Measurements from ENCODE around the gene PCBP3.
"Not testable (repeated sequence)": the region's sequence is repeated elsewhere in the genome, so short reads cannot be mapped to it uniquely, and the experiment has no call there.

PCBP3 gene

DNA sequence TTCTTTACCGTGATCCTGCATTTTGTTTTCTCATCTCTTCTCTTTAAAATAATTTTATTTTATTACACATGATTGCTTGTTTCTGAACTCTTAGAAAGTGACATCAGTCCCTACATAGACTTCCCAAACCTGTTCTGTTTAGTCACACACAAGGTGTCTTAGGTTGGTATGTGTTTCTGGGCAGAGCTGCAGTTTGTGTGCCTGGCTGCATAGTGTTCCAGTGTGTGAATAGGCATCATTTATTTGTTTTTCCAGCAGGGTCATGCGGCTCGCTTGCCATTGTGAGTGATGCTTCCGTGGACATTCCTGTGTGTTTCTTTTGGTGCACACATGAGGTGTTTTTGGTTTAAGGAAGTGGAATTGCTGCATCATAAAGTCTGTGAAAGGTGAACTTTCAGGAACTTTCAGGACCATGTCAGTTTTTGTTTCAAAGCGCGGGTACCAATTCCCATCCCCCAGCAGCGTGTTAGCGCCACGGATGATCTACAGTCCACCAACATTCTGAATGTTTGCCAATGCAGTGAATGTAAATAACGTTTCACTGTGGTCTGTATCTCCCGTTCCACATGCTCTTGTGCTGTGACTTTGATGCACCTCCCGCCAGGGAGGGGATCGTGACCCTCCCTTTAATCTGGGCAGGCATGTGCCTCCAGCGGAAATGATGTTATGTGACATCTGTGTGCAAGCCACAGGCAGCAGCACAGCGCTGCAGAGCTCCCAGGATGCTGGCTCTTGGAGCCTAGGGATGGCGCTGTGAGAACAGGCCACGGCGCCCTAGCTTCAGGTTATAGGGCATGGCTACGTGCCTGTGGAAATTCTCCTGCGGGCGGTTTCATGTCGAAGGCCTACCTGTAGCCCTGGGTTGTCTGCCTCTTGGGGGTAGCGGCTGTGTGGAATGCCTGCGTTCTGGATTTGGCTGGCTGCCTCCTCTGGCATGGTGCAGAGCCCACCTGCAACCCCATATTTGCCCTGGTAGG, 193.5 kb downstream of the PCBP3 start:
- DNase-seq (ENCODE audit: low read depth in 4 of 4, low spot score in 1 of 4), result no peak

DNA sequence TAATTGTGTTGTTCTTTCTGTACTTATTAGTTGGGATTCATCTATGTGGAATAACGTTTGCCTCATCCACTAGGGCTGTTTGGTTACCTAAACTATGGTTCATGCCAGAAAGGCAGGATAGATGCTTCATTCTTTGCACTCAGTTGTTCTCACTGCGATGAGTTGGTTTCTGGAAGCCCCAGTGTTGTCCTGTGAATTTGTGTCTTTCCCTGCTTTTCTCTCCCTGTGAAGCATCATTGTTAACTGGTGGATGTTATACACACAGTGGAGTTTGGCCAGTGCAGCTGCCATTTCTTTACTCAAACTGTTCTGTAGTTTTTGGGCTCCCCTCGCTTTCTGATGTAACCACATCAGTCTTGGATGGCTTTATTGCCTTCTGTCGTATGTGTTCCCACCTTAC, 194.4 kb downstream of the PCBP3 start:
- DNase-seq (ENCODE audit: low read depth in 4 of 4, low spot score in 1 of 4), result no peak

- no peak for DNase-seq (ENCODE audit: low read depth in 4 of 4, low spot score in 1 of 4)
Observed at GRCh38 chr21:45838634-45839033, 195.1 kb downstream of the PCBP3 start.

DNA sequence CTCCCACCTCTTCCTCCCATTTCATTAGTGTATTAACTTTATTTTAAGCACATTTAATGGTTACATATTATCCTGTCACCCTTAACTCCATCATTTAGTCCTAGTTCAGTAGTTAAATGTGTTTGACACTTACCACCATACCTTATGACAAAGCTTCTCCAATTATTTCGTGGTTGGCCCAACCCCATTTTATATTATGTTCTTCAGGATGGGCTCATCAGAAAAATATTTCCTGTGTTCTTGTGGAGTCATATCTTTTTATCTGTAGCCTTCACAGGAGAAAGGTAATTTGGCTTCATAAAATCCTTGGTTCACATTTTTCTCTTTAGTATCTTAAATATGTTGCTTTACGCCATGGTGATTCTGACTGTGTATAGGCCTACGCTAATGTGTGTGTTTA, 195.7 kb downstream of the PCBP3 start:
- no peak for DNase-seq (ENCODE audit: low read depth in 4 of 4, low spot score in 1 of 4)

DNA sequence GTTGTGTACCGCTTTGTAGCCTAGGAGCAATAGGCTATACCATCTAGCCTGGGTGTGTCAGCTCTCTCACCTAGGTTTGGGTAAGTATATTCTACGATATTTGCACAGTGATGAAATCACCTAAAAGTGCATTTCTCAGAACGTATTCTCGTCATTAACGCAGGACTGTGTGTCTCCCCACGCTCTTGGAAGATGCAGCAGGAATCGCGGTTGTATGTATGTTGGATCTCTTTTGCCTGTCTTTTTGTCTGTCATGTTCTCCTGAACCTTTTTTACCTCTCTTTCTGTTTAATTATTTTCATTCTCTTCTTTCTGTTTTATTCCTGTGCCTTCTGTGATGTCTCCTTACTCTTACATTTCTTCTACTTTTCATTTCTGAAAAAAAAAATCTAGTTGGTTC, 197.5 kb downstream of the PCBP3 start:
- DNase-seq (ENCODE audit: low read depth in 4 of 4, low spot score in 1 of 4), result no peak

- DNase-seq (ENCODE audit: low read depth in 4 of 4, low spot score in 1 of 4), result no peak
Observed at GRCh38 chr21:45843426-45843825, 199.9 kb downstream of the PCBP3 start.

- DNase-seq (ENCODE audit: low read depth in 4 of 4, low spot score in 1 of 4), result no peak
Observed at GRCh38 chr21:45844181-45844580, 200.7 kb downstream of the PCBP3 start.

GRCh38 chr21:45845063-45845769, 201.7 kb downstream of the PCBP3 start:
- DNase-seq (ENCODE audit: low read depth in 4 of 4, low spot score in 1 of 4), result no peak

- no peak for DNase-seq (ENCODE audit: low read depth in 4 of 4, low spot score in 1 of 4)
Observed at GRCh38 chr21:45845770-45846090, 202.2 kb downstream of the PCBP3 start.

DNA sequence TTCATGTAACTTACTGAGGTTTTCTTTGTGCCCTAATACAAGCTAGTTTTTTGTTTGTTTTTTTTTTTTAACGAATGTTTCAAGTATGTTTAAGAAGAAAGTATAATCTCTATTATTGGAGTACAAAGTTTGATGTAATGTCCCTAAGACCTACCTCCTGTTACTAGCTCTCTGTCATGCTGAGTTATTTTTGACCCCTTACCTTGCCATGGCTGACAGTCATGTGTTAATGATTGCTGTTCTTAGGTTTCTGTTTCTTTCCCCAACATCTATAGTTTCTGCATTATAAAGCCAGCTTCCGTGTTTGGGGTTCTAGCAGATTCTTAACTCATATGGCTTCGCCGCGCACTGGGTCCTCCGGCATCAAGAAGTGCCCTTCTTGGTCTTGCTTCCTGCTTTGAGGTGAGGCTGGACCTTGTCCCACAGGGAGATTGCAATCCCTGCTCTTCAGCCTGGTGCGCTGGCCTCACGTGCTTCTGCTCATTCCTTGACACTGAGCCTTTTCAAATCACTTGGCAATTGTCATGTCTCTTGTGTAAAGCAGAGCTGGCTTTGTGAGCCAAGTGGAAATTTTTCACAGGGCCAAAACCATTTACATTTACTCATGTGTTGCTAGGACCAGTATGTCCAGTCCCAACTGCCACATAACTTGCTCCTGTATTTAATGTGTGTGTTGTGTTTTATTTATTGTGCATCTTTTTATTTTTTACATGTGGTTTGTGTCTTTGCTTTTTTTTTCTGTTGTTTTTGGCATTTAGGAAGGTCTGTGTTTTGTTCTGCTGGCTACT, 203.0 kb downstream of the PCBP3 start:
- DNase-seq (ENCODE audit: low read depth in 4 of 4, low spot score in 1 of 4), result no peak

DNA sequence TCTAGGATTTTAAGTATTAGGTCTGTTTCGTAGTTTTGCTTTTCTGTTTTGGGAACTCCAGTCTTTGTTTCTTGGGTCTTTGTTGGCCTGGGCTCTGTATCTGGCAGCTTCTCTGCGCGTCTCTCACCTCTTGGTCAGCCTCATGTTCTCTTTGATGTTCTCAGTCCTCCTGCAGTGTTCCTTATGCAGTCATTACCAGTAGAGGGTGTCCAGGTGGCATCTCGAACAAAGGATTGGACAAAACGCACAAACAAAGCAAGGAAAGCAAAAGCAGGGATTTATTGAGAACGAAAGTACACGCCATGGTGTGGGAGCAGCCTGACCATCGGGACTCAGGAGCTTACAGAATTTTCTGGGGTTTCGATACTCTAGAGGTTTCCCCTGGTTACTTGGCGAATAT, 204.3 kb downstream of the PCBP3 start:
- DNase-seq (ENCODE audit: low read depth in 4 of 4, low spot score in 1 of 4), result no peak

GRCh38 chr21:45848331-45848730, 204.8 kb downstream of the PCBP3 start:
- DNase-seq (ENCODE audit: low read depth in 4 of 4, low spot score in 1 of 4), result no peak

DNA sequence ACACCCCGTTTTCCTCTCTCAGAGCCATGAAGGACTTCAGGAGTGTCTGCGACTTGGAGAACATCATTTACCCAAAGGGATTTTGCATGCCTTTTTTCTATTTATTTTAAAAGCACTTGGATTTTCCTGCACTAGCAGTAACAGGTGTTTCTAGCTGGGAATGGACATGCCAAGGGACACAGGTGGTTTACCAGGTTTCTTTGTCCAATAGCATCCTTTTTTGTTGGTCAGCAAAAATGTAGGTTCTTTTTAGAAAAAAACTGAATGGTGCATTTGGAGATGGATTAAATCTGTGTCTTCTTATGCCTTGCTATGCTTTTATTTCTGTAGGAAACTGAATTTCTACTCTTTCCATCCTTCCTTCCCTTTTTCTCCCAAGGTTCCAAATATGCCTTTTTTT, 205.3 kb downstream of the PCBP3 start:
- DNase-seq (ENCODE audit: low read depth in 4 of 4, low spot score in 1 of 4), result no peak

DNA sequence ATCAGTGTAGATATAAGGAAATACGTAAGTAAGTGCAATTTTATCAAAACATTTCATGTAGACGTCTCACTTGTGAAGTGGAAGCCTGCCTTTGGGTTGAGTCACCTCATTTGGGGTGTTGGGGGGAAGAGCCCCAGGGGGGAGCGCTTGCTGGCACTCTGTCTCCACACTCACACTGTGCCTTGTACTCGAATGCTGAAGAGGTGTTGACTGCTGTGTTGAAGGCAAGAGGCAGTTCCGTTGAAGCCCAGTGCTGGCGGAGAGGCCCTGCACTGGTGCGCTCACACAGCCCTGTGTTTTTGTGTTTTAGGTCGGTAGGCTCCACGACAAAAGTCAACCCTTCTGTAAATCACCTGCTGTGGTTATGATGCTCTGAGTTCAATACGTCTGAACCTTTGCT, 206.1 kb downstream of the PCBP3 start:
- DNase-seq (ENCODE audit: low read depth in 4 of 4, low spot score in 1 of 4), result no peak

DNA sequence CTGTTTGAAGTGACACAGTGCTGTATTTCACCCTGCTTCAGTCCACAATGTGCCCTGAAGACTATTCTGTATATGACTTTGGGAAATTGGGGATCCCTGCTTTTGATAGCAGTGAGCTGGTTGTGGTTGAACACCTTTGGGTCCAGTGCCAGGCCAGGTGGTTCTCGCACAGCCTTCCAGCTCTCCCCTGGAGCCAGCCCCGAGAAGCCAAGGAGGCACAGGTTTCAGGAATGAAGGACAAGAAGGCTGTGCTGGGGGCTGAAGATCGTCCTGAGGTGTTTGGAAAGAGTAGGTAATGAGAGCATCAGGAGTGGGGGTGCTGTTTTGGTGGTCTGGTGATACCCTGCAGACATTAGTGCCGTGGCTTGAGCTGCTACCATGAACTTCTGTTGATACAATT, 206.7 kb downstream of the PCBP3 start:
- DNase-seq (ENCODE audit: low read depth in 4 of 4, low spot score in 1 of 4), result no peak

GRCh38 chr21:45852386-45852785, 208.9 kb downstream of the PCBP3 start:
- not testable (repeated sequence) for DNase-seq (ENCODE audit: low read depth in 4 of 4, low spot score in 1 of 4)

- no peak for DNase-seq (ENCODE audit: low read depth in 4 of 4, low spot score in 1 of 4)
Observed at GRCh38 chr21:45852886-45853400, 209.4 kb downstream of the PCBP3 start.

DNA sequence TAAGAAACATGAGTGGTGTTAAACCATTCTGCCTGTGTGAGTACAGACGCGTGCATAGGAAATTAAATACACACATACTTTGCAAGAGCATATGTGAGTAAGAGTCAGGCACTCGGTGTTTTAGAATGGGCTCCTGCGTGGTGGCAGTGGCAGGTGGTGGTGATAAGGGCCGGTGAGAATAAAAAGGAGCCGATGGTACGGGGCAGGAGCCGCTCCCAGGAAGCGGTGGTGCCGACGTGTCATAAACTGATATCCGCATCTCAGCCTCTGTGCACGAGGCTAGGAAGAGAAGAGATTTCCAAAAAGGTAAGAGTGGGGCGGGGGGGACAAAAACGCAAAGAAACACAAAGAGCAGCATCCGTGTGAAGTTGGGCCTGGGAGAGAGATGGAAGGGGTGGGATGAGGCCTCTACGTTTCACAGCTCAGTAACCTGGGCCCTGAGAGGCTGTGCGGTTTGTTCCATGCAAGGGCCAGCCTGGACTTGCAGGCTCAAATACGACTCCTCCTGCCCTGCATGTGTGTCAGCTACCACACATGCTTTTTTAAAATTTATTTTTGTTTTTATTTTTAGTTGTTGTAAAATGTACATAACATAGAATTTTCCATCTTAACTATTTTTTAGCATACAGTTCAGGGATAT, 210.3 kb downstream of the PCBP3 start:
- no peak for DNase-seq (ENCODE audit: low read depth in 4 of 4, low spot score in 1 of 4)

- no peak for DNase-seq (ENCODE audit: low read depth in 4 of 4, low spot score in 1 of 4)
Observed at GRCh38 chr21:45854690-45855247, 211.2 kb downstream of the PCBP3 start.

DNA sequence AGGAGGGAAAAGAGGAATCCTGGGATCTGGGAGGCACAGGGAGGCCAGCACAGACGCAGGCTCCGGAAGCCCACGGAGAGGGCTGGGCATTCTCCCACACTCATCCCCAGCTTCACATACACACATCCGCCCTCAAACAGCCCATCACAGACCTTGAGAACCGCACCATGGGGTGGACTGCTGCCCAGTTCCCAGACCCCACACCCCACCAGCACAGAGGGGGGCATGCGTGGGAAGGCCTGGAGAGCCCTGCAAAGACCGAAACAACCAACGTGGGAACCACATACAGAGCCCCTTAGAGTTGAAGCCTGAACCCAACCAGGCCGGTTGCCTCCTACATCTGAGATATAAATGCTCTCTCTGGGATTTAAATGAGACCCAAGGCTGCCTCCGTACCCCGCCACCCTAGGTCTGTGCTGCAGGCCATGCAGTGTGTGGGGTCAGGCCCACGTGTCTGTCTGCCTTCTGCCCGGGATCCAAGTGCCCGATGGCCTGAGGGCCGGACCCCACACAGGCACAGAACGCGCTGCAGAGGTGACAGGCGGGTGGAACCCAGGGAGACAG, 211.8 kb downstream of the PCBP3 start:
- DNase-seq (ENCODE audit: low read depth in 4 of 4, low spot score in 1 of 4), result no peak
